Progenitor cell of endocrine pancreas (in vitro differentiated cells): ENCODE measurements around the gene LSM7. TPM values are rescaled to one million over a fixed set of nuclear protein-coding genes. Genes with fewer than 3 reads are reported as not detected.

ENCODE experiments used
- DNase-seq: peaks from one replicate; pipeline ENCODE4 v3.0.0; 2021; ENCODE audit warnings: low spot score; ENCODE audit not compliant: unreplicated experiment
- H3K27ac Mint-ChIP-seq: 2 replicates; pipeline ENCODE4 v1.8.0; 2021; ENCODE audit warnings: mild to moderate bottlenecking, moderate library complexity, mixed read lengths
- H3K27me3 Mint-ChIP-seq: 2 replicates; pipeline ENCODE4 v1.8.0; 2021; ENCODE audit warnings: mixed read lengths
- H3K36me3 Mint-ChIP-seq: 2 replicates; pipeline ENCODE4 v1.8.0; 2022; ENCODE audit warnings: mixed read lengths; ENCODE audit not compliant: insufficient read depth
- H3K4me1 Mint-ChIP-seq: 2 replicates; pipeline ENCODE4 v1.8.0; 2021; ENCODE audit warnings: low read depth, mixed read lengths
- H3K4me3 Mint-ChIP-seq: 2 replicates; pipeline ENCODE4 v1.8.0; 2021; ENCODE audit warnings: low read depth, mild to moderate bottlenecking, moderate library complexity, mixed read lengths
- H3K9me3 Mint-ChIP-seq: 2 replicates; pipeline ENCODE4 v1.8.0; 2021; ENCODE audit warnings: low read depth, mixed read lengths
- total RNA-seq: library from RNA; stranded (reverse); gene quantifications from 2 replicates; pipeline ENCODE4 v1.2.1, GENCODE V29; 2021
- TF ChIP-seq, protein P1 (sequence below): fragments of 200-600 bp; sonication (generic); IDR thresholded peaks from one replicate; pipeline ENCODE4 v1.5.0; 2021; ENCODE audit warnings: antibody characterized with exemption, mild to moderate bottlenecking; ENCODE audit not compliant: unreplicated experiment

The LSM7 gene
- total RNA-seq, 1 donor from 2014 or later, result 126 TPM

DNA sequence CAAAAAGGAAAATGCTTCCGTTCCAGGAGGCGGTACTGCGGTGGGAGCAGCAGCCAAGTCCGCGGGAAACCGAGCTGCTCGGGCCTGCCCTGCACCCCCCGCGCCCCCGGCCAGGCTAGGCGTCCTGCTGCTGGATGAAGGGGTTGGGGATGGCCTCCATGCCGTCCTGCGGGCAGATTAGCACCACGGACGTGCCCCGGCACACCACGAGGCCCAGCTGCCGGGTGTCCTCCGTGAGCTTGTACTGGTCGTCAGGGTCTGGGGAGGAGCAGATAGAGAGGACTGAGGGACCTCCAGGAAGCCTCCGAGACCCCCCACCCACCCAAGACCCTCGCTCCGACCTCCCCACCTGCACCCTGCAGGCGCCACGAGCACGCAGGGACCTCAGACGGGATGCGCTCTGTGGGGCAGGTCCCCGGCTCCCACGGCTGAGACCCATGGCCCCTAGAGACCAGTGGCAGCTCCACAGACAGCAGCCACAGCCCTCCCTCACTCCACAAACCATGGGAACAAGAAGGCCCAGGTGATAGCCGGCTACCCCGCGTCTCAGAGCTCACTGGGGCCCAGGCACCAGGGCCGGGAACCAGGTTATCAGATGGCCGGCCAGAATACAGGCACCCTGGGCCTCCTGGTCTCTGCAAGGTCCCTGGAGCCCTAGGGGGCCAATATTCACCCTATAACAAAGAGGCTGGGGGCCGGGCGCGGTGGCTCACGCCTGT is 6.7 kb downstream of the LSM7 start:
- Mint-ChIP-seq H3K4me1 (no peaks in the 10 kb centered on the region), H3K27me3 (no peaks in the 10 kb centered on the region), H3K4me3 (no peak overlapping the region), H3K36me3 (no peaks in the 10 kb centered on the region), H3K27ac (no peak overlapping the region), H3K9me3 (no peaks in the 10 kb centered on the region)
- TF ChIP-seq, protein P1, sequence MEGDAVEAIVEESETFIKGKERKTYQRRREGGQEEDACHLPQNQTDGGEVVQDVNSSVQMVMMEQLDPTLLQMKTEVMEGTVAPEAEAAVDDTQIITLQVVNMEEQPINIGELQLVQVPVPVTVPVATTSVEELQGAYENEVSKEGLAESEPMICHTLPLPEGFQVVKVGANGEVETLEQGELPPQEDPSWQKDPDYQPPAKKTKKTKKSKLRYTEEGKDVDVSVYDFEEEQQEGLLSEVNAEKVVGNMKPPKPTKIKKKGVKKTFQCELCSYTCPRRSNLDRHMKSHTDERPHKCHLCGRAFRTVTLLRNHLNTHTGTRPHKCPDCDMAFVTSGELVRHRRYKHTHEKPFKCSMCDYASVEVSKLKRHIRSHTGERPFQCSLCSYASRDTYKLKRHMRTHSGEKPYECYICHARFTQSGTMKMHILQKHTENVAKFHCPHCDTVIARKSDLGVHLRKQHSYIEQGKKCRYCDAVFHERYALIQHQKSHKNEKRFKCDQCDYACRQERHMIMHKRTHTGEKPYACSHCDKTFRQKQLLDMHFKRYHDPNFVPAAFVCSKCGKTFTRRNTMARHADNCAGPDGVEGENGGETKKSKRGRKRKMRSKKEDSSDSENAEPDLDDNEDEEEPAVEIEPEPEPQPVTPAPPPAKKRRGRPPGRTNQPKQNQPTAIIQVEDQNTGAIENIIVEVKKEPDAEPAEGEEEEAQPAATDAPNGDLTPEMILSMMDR, result no peak
- DNase-seq, result no peak

DNA sequence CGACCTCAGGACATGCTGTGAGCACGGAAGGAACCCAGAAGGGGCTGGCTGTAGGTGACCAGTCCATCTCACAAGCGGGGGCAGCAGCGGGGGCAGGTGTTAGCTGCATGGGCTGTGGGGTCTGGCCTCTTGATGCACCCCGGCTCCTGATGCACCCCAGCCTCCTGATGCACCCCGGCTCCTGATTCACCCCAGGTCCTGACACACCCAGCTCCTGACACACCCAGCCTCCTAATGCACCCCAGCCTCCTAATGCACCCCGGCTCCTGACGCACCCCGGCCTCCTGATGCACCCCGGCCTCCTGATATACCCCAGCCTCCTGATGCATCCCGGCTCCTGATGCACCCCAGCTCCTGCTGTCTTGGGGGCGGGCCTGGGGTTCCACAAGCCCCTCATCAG is 7.4 kb downstream of the LSM7 start:
- Mint-ChIP-seq H3K27me3 (no peaks in the 10 kb centered on the region), H3K4me1 (no peaks in the 10 kb centered on the region), H3K4me3 (no peak overlapping the region), H3K9me3 (no peaks in the 10 kb centered on the region), H3K27ac (no peak overlapping the region), H3K36me3 (no peaks in the 10 kb centered on the region)
- DNase-seq, result no peak
- TF ChIP-seq, protein P1, result no peak

GRCh38 chr19:2320049-2320448 is 8.3 kb downstream of the LSM7 start:
- Mint-ChIP-seq H3K4me3 (no peak overlapping the region), H3K27me3 (peaks cover 4% of the 10 kb centered on the region), H3K4me1 (no peaks in the 10 kb centered on the region), H3K9me3 (peaks cover 3% of the 10 kb centered on the region), H3K36me3 (peaks cover under 1% of the 10 kb centered on the region), H3K27ac (no peak overlapping the region)
- DNase-seq, result no peak
- TF ChIP-seq, protein P1, result no peak

GRCh38 chr19:2319551-2319950 is 8.8 kb downstream of the LSM7 start:
- H3K27me3 Mint-ChIP-seq, result peaks cover 9% of the 10 kb centered on the region
- H3K4me1 Mint-ChIP-seq, result no peaks in the 10 kb centered on the region
- TF ChIP-seq, protein P1, result no peak
- no peak for DNase-seq
- H3K9me3 Mint-ChIP-seq, result peaks cover 5% of the 10 kb centered on the region
- H3K36me3 Mint-ChIP-seq, result peaks cover 3% of the 10 kb centered on the region
- H3K4me3 Mint-ChIP-seq, result no peak overlapping the region
- no peak overlapping the region for H3K27ac Mint-ChIP-seq

DNA sequence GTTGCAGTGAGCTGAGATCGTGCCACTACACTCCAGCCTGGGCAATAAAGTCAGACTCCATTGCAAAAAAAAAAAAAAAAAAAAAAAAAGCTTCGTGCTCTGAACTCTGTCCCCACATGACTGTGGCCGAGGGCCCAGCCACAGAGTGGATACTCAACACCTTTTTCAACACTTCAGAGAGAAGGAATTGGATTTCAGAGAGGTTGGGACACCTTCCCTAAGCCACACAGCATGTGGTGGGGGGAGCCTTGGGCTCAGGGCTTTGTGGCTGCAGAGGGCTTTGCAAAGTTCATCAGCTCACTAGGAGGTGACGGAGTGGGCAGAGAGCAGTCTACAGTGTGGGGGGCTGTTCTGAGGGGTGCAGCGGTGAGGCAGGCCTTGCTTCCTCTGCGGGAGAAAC is 9.5 kb downstream of the LSM7 start:
- H3K4me3 Mint-ChIP-seq, result no peak overlapping the region

More for the DNA sequence above, 9.5 kb downstream of the LSM7 start:
- Mint-ChIP-seq H3K9me3 (peaks cover 5% of the 10 kb centered on the region), H3K27ac (no peak overlapping the region), H3K4me1 (no peaks in the 10 kb centered on the region), H3K27me3 (peaks cover 10% of the 10 kb centered on the region), H3K36me3 (peaks cover 3% of the 10 kb centered on the region)
- TF ChIP-seq, protein P1, result no peak
- DNase-seq, result no peak
